HG03066 (cell line): ENCODE measurements around the gene NISCH.

Experiments
- ATAC-seq: cut with Tn5 transposase; IDR thresholded peaks from one replicate; pipeline ENCODE4 v1.9.1; 2021; ENCODE audit warnings: low read depth; ENCODE audit not compliant: unreplicated experiment

Gene NISCH

GRCh38 chr3:52455283-52456168 lies at the start of gene NISCH:
NISCH (plus strand) TSS chr3:52455604; CDS start chr3:52455642, 38 bp downstream.
- ATAC-seq: peak; percentile 74

GRCh38 chr3:52406231-52406661 lies 49.2 kb upstream of the NISCH start:
- no peak for ATAC-seq

GRCh38 chr3:52406791-52407510 lies 48.5 kb upstream of the NISCH start:
- ATAC-seq: no peak

- ATAC-seq: no peak
These were observed 47.6 kb upstream of the NISCH start for GRCh38 chr3:52407779-52408178.

GRCh38 chr3:52408466-52408865 lies 46.9 kb upstream of the NISCH start:
- no peak for ATAC-seq

- no peak for ATAC-seq
These were observed 39.6 kb upstream of the NISCH start for GRCh38 chr3:52415800-52416199.

- ATAC-seq: no peak
These were observed 35.0 kb upstream of the NISCH start for GRCh38 chr3:52420388-52420787.

GRCh38 chr3:52422669-52423068 lies 32.7 kb upstream of the NISCH start:
- no peak for ATAC-seq

GRCh38 chr3:52423173-52423572 lies 32.2 kb upstream of the NISCH start:
- no peak for ATAC-seq

- ATAC-seq: no peak
These were observed 27.0 kb upstream of the NISCH start for GRCh38 chr3:52428151-52429005.

- no peak for ATAC-seq
These were observed 26.4 kb upstream of the NISCH start for GRCh38 chr3:52429031-52429430.

- ATAC-seq: no peak
These were observed 25.5 kb upstream of the NISCH start for GRCh38 chr3:52429779-52430415.

- ATAC-seq: no peak
These were observed 25.0 kb upstream of the NISCH start for GRCh38 chr3:52430416-52430810.

GRCh38 chr3:52431459-52432223 lies 23.8 kb upstream of the NISCH start:
- no peak for ATAC-seq

- ATAC-seq: no peak
These were observed 23.2 kb upstream of the NISCH start for GRCh38 chr3:52432225-52432624.

GRCh38 chr3:52432691-52433141 lies 22.7 kb upstream of the NISCH start:
- ATAC-seq: no peak

GRCh38 chr3:52433328-52433995 lies 21.9 kb upstream of the NISCH start:
- ATAC-seq: no peak

GRCh38 chr3:52433996-52434479 lies 21.4 kb upstream of the NISCH start:
- ATAC-seq: no peak
